Erythroblast (primary cell): ENCODE measurements around the gene EIF3B.

Experiments used
- GATA1 ChIP-seq: IDR thresholded peaks from 2 replicates; pipeline ENCODE4 v1.6.1; 2011; ENCODE audit warnings: low read depth, mild to moderate bottlenecking, control low read depth, low read length, moderate library complexity
- POLR2A ChIP-seq: IDR thresholded peaks from 2 replicates; pipeline ENCODE4 v1.6.1; 2011; ENCODE audit warnings: mild to moderate bottlenecking, low read length

- TF ChIP-seq POLR2A, result no peak
- TF ChIP-seq GATA1, result no peak
These were observed 26.6 kb downstream of the EIF3B start for GRCh38 chr7:2381227-2381626.
